Stimulated activated CD4-positive, alpha-beta T cell treated with anti-CD3 and anti-CD28 coated beads, TNF-alpha, amount 100 ng/mL, for 24 hours (primary cell): ENCODE data around the gene CFAP74.

ENCODE experiments used
- DNase-seq, 3 experiments: peaks; one replicate each; pipeline ENCODE4 v3.0.0-alpha.2; 2020; ENCODE audit warnings: low read depth in 3 of 3

Gene CFAP74

DNA sequence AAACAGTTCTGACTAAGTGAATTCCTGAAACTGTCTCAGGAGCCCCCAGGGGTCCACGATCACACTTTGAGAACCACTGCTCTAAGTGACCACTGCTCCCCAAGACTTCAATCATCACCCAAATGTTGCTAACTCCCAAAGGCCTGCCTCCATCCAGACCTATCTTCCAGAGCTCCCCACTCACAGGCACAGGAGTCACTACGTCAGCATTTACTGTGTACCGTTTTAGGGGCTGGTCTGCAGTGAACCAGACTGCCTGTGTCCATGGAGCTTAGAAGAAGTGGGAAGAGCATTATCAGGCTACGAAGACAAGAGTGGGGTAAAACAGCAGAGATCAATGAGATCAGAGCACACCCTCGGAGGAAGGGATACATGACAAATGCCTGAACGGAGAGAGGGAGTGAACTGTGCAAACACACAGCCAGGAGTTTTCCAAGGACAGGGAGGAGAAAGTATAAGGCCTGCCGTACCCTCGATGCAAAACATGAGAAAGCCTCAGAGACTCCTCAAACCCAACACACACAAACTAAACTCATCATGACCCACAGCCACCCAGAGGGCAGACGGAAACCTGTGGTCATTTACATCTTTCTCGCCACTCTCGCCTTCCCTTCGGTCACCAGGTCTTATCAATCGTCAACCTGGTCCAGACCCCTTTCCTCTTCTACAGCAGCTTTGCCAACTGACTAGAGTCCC, 122.8 kb downstream of the CFAP74 start:
- no peak for DNase-seq

DNA sequence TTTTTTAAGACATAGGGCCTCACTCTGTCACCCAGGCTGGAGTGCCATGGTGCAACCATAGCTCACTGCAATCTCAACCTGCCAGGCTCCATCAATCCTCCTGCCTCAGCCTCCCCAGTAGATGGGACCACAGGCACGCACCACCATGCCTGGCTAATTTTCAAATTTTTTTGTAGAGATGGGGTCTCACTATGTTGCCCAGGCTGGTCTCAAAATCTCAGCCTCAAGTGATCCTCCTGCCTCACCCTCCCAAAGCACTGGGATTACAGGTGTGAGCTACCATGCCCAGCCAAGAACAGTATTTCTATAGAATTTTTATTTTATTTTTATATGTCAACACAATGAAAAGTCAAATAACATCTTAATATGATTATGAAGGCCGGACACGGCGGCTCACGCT, 123.6 kb downstream of the CFAP74 start:
- no peak for DNase-seq

DNA sequence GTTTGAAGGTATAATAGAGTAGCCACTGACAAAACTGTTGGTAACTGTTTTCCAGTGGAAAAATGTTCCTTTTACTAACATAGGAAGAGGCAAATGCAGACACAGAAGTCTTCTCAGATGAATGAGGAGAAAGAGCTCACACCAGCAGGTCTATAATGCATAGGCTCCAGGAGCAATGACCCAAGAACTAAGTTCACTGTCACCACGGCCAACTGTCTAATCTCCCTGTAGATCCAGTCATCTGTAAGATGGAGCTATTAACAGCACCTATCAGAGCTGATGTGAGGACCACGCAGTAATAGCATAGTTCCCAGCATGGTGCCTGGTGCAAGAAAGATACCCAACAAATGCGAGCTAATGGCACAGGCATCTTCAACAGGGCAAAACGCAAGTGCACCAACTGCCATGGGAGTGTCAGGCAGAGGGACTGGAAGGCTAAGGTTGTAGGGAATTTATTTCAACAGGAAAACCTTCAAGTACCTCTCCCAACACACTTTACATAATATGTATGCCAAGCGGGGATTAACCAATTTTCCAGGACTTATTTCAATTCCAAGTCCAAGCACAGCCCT, 125.6 kb downstream of the CFAP74 start:
- DNase-seq: no peak

DNA sequence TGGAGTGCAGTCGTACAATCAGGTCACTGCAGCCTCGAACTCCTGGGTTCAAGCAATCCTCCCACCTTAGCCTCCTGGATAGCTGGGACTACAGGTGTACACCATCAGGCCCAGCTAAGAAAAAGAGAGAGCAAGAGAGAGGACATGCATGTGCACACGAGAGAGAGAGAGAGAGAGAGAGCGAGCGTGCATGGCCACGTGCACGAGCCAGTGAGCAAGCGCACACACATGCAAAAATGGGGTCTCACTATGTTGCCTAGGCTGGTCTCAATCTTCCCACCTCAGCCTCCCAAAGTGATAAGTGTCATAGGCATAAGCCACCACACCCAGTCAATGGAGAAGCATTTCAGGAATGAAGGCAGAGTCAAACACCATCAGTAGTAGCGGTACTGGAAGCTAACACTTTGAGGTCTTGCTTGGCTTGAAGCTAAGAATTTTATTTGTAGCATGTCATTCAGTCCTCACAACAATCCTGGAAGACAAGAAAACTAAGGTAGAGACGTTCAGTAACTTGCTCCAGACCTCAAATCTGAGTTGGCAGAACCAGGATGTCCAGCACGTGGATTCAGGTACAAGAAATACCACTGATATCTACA, 127.2 kb downstream of the CFAP74 start:
- no peak for DNase-seq

DNA sequence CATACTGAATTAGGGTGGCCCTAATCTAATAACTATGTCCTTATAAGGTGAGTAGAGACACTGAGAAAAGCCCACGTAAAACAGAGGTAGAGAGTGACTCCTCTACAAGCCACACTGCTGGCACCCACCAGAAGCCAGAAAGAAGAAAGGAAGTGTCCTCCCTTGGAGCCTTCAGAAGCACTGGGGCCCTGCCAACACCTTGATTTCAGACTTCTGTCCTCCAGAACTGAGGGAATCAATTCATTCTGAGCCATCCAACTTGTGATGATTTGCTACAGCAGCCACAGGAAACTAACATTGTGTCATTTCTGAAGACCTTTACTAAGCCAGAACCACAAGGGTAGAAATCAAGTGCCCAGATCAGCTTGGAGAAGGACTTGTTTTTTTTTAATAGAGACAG, 127.7 kb downstream of the CFAP74 start:
- DNase-seq: no peak

GRCh38 chr1:1874901-1875300, 128.7 kb downstream of the CFAP74 start:
- DNase-seq: no peak

DNA sequence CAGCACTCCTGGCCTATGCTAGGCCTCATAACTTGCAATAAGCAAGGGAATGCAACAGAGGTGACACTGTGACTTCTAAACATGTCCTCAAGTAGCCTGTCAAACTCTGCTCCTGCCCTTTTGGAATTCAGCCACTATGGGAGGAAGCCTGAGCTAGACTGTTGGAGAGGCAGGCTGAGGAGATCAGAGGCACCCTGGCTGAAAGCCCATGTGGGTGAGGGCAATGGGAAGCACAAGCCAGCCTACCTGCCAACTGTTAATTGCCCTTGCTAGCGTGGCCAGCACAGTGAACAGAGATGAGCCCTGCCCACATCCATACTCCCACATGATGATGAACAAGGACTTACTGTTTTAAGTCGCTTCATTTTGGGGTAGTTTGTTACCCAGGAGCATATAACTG, 130.4 kb downstream of the CFAP74 start:
- no peak for DNase-seq

DNA sequence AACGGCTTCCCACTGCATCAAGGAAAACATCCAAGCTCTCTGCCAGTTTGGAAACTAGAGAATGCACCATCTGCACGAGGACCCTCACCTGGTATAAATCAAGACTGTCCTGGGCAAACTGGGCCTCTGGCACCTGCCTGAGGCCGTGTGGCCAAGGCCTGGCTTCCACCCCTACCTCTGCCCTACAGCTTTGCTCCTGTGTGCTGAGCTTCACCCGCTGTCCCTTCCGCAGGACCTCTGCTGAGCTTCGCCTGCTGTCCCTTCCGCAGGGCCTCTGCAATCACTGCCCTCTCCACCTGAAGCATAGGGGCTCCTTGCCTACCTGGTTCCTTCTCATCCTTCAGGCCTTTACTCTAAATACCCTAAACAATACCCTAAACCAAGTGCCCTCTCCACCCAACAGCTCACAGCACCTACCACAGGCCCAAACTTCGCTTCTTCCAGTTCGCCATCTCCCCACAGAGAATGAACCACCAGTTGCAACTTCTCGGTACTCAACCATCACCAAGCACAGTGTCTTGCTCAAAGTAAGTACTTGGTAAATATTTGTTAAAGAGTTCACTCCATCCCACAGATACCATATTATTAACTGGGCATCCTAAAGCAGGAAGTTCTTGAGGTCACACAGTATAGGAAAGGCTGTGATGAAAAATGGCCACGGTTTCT, 131.1 kb downstream of the CFAP74 start:
- no peak for DNase-seq
